HG03520 (cell line): ENCODE measurements around the gene KIAA0513.
A peak's percentile ranks its signal among the peaks of the same experiment; 100 is the strongest.

ENCODE experiments used
- ATAC-seq: cut with Tn5 transposase; IDR thresholded peaks from one replicate; pipeline ENCODE4 v1.9.1; 2021; ENCODE audit warnings: mild to moderate bottlenecking, moderate library complexity; ENCODE audit not compliant: unreplicated experiment

KIAA0513 gene

GRCh38 chr16:85003725-85004586, 23.6 kb upstream of the KIAA0513 start:
- ATAC-seq: no peak

- ATAC-seq: no peak
These were observed 22.9 kb upstream of the KIAA0513 start for GRCh38 chr16:85004587-85005205.

GRCh38 chr16:85005285-85006069, 22.1 kb upstream of the KIAA0513 start:
- no peak for ATAC-seq

GRCh38 chr16:85006639-85007038, 21.0 kb upstream of the KIAA0513 start:
- ATAC-seq: no peak

- ATAC-seq: no peak
These were observed 19.9 kb upstream of the KIAA0513 start for GRCh38 chr16:85007496-85008214.

GRCh38 chr16:85008271-85008670, 19.3 kb upstream of the KIAA0513 start:
- ATAC-seq: no peak

- no peak for ATAC-seq
These were observed 17.1 kb upstream of the KIAA0513 start for GRCh38 chr16:85010446-85010930.

GRCh38 chr16:85010931-85011845, 16.4 kb upstream of the KIAA0513 start, which contains the start of gene ZDHHC7:
ZDHHC7 (minus strand) TSS chr16:85011535; CDS start chr16:84990618, 20,917 bp downstream.
- peak; percentile 79 for ATAC-seq

GRCh38 chr16:85011846-85012284, 15.7 kb upstream of the KIAA0513 start:
- no peak for ATAC-seq

GRCh38 chr16:85014311-85014710, 13.3 kb upstream of the KIAA0513 start:
- no peak for ATAC-seq

- ATAC-seq: no peak
These were observed 12.0 kb upstream of the KIAA0513 start for GRCh38 chr16:85015481-85016187.

- ATAC-seq: no peak
These were observed 10.4 kb upstream of the KIAA0513 start for GRCh38 chr16:85017151-85017550.

GRCh38 chr16:85017633-85018032, 10.0 kb upstream of the KIAA0513 start:
- ATAC-seq: no peak

GRCh38 chr16:85018529-85019236, 8.9 kb upstream of the KIAA0513 start:
- no peak for ATAC-seq

GRCh38 chr16:85019659-85020245, 7.8 kb upstream of the KIAA0513 start:
- ATAC-seq: no peak

GRCh38 chr16:85025781-85026653, 1.6 kb upstream of the KIAA0513 start:
- ATAC-seq: no peak

GRCh38 chr16:85026703-85027102, 892 bp upstream of the KIAA0513 start:
- no peak for ATAC-seq
